RWPE1 (cell line): ENCODE data around the gene RAB8B.

ENCODE experiments used
- CTCF ChIA-PET: fragments of 350-600 bp; sonication (Branson Sonifier 250); formaldehyde crosslinking; extraction: SDS; loops from one replicate; lab custom pipeline; 2021; lab: Yijun Ruan, JAX
- POLR2A ChIA-PET: fragments of 400-600 bp; formaldehyde crosslinking; extraction: SDS; loops from one replicate; lab custom pipeline; 2020; ENCODE audit warnings: antibody characterized with exemption; ENCODE audit not compliant: low non-redundant PET; lab: Yijun Ruan, JAX
- DNase-seq: peaks from one replicate; pipeline ENCODE4 v3.0.0; 2012; ENCODE audit warnings: low spot score
- H3K27ac ChIP-seq: fragments of 450-650 bp; 2 replicates; pipeline ENCODE4 v1.5.1; 2017
- TF ChIP-seq, protein P1 (sequence below): fragments of 450-650 bp; conservative IDR thresholded peaks from 2 replicates; pipeline ENCODE4 v1.5.1; 2017; ENCODE audit warnings: low read depth, mild to moderate bottlenecking

Gene RAB8B

DNA sequence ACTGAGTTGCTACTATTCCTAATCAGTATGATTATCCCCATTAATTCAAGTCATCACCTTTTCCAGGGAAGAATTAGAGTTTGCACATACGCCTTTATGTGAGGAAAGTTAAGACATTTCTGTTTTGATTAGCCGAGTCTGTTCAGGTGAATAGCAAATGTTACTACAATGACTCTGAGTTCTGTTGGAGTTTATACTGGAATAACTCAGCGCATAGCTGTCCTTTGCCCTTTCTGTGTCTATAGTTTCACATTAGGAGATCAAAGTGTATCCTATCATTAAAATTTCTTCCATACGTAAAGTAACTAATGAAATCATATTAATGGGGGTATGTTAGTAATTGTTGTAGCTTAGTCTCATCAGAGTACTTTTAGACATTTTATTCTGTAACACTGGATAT, 4.9 kb downstream of the RAB8B start:
- no peak for DNase-seq
- CTCF ChIA-PET: interaction anchor here (0.6 to 0.7 kb wide), 2 partner anchors 35 to 873 kb away, joined by 3 read pairs; no protein-coding TSS in a partner anchor
- TF ChIP-seq, protein P1, sequence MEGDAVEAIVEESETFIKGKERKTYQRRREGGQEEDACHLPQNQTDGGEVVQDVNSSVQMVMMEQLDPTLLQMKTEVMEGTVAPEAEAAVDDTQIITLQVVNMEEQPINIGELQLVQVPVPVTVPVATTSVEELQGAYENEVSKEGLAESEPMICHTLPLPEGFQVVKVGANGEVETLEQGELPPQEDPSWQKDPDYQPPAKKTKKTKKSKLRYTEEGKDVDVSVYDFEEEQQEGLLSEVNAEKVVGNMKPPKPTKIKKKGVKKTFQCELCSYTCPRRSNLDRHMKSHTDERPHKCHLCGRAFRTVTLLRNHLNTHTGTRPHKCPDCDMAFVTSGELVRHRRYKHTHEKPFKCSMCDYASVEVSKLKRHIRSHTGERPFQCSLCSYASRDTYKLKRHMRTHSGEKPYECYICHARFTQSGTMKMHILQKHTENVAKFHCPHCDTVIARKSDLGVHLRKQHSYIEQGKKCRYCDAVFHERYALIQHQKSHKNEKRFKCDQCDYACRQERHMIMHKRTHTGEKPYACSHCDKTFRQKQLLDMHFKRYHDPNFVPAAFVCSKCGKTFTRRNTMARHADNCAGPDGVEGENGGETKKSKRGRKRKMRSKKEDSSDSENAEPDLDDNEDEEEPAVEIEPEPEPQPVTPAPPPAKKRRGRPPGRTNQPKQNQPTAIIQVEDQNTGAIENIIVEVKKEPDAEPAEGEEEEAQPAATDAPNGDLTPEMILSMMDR: no peak
- no peak overlapping the region for H3K27ac ChIP-seq
- POLR2A ChIA-PET: no interaction called here

GRCh38 chr15:63194880-63195568, 5.6 kb downstream of the RAB8B start:
- DNase-seq: no peak
- TF ChIP-seq, protein P1: no peak
- POLR2A ChIA-PET: no interaction called here
- no peak overlapping the region for H3K27ac ChIP-seq
- CTCF ChIA-PET: interaction anchor here (0.6 to 0.7 kb wide), 3 partner anchors 34 to 872 kb away, joined by 3 read pairs; no protein-coding TSS in a partner anchor

GRCh38 chr15:63195569-63196015, 6.2 kb downstream of the RAB8B start:
- TF ChIP-seq, protein P1: no peak
- no peak overlapping the region for H3K27ac ChIP-seq
- no peak for DNase-seq
- CTCF ChIA-PET: interaction anchor here (0.6 kb wide), 1 partner anchor 111 kb away, joined by 3 read pairs; no protein-coding TSS in a partner anchor
- POLR2A ChIA-PET: no interaction called here

GRCh38 chr15:63196842-63197241, 7.4 kb downstream of the RAB8B start:
- POLR2A ChIA-PET: interaction anchor here (0.6 kb wide), 1 partner anchor 39 kb away, joined by 3 read pairs; the partner anchor contains the start of gene RPS27L
- TF ChIP-seq, protein P1: no peak
- CTCF ChIA-PET: no interaction called here
- no peak overlapping the region for H3K27ac ChIP-seq
- DNase-seq: no peak

DNA sequence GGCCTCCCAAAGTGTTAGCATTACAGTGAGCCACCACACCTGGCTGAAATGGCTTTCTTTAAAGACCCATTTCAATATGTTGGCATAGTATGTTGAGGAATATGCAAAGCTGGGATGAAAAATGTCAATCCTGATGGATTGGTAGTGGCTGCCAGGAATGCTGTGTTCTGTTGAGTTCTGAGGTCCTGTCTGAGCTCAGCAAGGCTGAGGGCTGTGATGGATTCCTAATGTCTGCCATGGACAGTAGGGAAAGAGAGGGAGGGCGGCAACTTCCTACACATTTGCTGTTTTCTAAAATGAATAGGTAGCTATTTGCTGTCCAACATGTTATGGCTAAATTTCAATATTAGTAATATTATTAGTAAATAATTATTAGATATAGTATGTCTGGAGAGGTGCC, 8.2 kb downstream of the RAB8B start:
- no peak overlapping the region for H3K27ac ChIP-seq
- ChIA-PET CTCF (interaction anchor here (0.9 kb wide), 1 partner anchor 25 kb away, joined by 3 read pairs; no protein-coding TSS in a partner anchor), POLR2A (no interaction called here)
- TF ChIP-seq, protein P1: no peak
- no peak for DNase-seq

DNA sequence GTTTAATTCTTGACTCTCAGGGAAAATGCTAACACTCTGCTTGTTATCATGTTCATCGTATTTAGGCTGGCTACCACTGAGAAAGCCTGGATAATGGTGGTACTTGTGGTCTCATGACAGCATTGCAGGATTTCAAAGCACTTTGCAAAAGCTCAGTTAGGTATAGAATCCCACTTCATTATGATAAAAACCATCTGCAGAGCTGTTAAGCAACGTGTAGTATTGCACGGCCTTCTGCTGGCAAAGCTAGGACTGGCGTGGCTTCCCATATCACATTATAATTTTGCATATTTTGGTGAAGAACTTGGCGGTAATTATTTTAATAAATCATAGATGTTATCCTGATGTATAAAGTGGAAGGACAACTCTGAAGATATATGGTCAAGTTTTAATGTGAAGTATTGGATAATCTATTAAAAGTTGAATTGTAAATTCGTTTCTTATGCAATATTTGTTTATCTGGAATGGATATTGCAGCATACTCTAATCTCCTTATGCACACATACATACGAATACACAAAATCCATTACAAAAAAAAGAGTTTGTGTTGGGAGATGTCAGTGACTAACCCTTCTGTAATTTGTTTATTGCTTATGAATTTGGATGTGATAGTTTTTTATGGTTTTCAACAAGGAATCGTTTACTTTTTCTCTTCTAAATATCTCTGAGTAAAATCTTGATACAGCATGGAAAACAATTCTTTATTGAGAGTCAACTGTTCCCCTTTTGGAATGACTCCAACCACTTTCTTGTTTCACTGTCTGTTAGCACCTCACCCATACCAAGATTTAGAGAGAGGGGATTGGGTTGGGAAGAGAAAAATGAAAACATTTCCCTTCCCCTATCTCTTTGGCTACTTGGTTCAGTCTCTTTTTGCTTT, 9.2 kb downstream of the RAB8B start:
- no peak overlapping the region for H3K27ac ChIP-seq
- TF ChIP-seq, protein P1: no peak
- no peak for DNase-seq
- ChIA-PET POLR2A (no interaction called here), CTCF (interaction anchor here (0.6 to 0.9 kb wide), 2 partner anchors 26 to 67 kb away, joined by 3 read pairs; no protein-coding TSS in a partner anchor)
